Panc1 (cell line): ENCODE measurements around the gene CACNA1C.

Experiments
- CTCF ChIP-seq: fragments of 450-650 bp; IDR thresholded peaks from 2 replicates; pipeline ENCODE4 v1.5.1; 2017; ENCODE audit warnings: mild to moderate bottlenecking
- POLR2AphosphoS5 ChIP-seq: IDR thresholded peaks from 2 replicates; pipeline ENCODE4 v1.6.1; 2012; ENCODE audit warnings: mild to moderate bottlenecking, low read depth, low read length, moderate library complexity
- REST ChIP-seq, 2 experiments: IDR thresholded peaks; 2 replicates each; pipeline ENCODE4 v1.6.1; 2011 to 2012; ENCODE audit warnings: low read depth in 2 of 2, control low read depth in 1 of 2, low read length in 1 of 2, mild to moderate bottlenecking in 1 of 2, moderate library complexity in 1 of 2; ENCODE audit not compliant: insufficient read depth in 1 of 2
- SIN3A ChIP-seq: IDR thresholded peaks from 2 replicates; pipeline ENCODE4 v1.6.1; 2012; ENCODE audit warnings: low read depth, mild to moderate bottlenecking, low read length, moderate library complexity, borderline replicate concordance; ENCODE audit not compliant: insufficient read depth
- TCF7L2 ChIP-seq: IDR thresholded peaks from 2 replicates; pipeline ENCODE4 v1.6.1; 2011; ENCODE audit warnings: mild to moderate bottlenecking, low read depth, low read length, inconsistent platforms

GRCh38 chr12:2168808-2169207 is 116.0 kb downstream of the CACNA1C start:
- TF ChIP-seq CTCF = no peak
- no peak for TF ChIP-seq SIN3A
- TF ChIP-seq REST (IDR thresholded peaks at IDR 0.05; ENCODE audit: insufficient read depth in 1 of 2, low read depth in 2 of 2, low read length in 1 of 2) = no peak
- TF ChIP-seq POLR2AphosphoS5 = no peak
- TF ChIP-seq TCF7L2 = no peak
